ENCODE measurements around the gene MORN3. TPM values are rescaled to one million over a fixed set of nuclear protein-coding genes. Genes with fewer than 3 reads are reported as not detected.

Gene MORN3
- total RNA-seq, 1 experiment from 2014 or later = 0.72 TPM

DNA sequence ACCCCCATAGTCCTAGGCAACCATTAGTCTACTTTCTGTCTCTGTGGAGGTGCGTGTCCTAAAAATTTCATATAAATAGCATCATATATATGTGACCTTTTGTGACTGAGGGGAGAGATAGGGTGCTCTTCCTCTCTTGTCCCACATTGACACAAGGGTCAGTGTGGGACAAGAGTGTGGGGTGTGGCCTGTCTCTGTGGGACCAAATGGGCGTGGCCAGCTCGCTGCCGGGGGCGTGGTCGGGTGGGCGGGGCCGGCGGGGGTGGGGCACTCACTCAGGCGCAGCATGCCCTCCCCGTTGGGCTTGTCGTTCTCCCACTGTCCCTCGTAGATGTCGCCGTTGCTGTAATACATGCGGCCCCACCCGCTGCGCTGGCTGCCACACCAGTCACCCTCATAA, 15.5 kb downstream of the MORN3 start:
- Histone ChIP-seq H3K27ac (ENCODE audit: low read length) (no peak overlapping the region), H3K4me1 (ENCODE audit: control insufficient read depth, insufficient read depth, low read length) (no peaks in the 10 kb centered on the region), H3K36me3 (ENCODE audit: control insufficient read depth, insufficient read depth, low read length) (no peaks in the 10 kb centered on the region), H3K4me3 (ENCODE audit: low read depth in 2 of 2, low read length in 2 of 2) (no peak overlapping the region), H3K9me3 (ENCODE audit: control insufficient read depth, insufficient read depth, low read depth, low read length) (no peaks in the 10 kb centered on the region), H3K27me3 (ENCODE audit: control insufficient read depth, insufficient read depth, low read length) (no peaks in the 10 kb centered on the region)
- DNase-seq (ENCODE audit: low read depth, low spot score) (no peak), ATAC-seq (no peak)
- TF ChIP-seq SIN3A (IDR thresholded peaks at IDR 0.05; ENCODE audit: borderline replicate concordance, insufficient read depth, low read depth, low read length) (no peak), POLR2AphosphoS5 (IDR thresholded peaks at IDR 0.05; ENCODE audit: low read depth, low read length) (no peak), TCF7L2 (IDR thresholded peaks at IDR 0.05; ENCODE audit: low read depth, low read length) (no peak)
- TF ChIP-seq, protein P1, sequence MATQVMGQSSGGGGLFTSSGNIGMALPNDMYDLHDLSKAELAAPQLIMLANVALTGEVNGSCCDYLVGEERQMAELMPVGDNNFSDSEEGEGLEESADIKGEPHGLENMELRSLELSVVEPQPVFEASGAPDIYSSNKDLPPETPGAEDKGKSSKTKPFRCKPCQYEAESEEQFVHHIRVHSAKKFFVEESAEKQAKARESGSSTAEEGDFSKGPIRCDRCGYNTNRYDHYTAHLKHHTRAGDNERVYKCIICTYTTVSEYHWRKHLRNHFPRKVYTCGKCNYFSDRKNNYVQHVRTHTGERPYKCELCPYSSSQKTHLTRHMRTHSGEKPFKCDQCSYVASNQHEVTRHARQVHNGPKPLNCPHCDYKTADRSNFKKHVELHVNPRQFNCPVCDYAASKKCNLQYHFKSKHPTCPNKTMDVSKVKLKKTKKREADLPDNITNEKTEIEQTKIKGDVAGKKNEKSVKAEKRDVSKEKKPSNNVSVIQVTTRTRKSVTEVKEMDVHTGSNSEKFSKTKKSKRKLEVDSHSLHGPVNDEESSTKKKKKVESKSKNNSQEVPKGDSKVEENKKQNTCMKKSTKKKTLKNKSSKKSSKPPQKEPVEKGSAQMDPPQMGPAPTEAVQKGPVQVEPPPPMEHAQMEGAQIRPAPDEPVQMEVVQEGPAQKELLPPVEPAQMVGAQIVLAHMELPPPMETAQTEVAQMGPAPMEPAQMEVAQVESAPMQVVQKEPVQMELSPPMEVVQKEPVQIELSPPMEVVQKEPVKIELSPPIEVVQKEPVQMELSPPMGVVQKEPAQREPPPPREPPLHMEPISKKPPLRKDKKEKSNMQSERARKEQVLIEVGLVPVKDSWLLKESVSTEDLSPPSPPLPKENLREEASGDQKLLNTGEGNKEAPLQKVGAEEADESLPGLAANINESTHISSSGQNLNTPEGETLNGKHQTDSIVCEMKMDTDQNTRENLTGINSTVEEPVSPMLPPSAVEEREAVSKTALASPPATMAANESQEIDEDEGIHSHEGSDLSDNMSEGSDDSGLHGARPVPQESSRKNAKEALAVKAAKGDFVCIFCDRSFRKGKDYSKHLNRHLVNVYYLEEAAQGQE (IDR thresholded peaks at IDR 0.05; ENCODE audit: insufficient read depth in 1 of 2, low read depth in 2 of 2, low read length in 1 of 2) = no peak
- TF ChIP-seq, protein P2, sequence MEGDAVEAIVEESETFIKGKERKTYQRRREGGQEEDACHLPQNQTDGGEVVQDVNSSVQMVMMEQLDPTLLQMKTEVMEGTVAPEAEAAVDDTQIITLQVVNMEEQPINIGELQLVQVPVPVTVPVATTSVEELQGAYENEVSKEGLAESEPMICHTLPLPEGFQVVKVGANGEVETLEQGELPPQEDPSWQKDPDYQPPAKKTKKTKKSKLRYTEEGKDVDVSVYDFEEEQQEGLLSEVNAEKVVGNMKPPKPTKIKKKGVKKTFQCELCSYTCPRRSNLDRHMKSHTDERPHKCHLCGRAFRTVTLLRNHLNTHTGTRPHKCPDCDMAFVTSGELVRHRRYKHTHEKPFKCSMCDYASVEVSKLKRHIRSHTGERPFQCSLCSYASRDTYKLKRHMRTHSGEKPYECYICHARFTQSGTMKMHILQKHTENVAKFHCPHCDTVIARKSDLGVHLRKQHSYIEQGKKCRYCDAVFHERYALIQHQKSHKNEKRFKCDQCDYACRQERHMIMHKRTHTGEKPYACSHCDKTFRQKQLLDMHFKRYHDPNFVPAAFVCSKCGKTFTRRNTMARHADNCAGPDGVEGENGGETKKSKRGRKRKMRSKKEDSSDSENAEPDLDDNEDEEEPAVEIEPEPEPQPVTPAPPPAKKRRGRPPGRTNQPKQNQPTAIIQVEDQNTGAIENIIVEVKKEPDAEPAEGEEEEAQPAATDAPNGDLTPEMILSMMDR (IDR thresholded peaks at IDR 0.05) = no peak
- BruUV-seq (replicated peaks) = no TSS peak
- ChIA-PET CTCF (interaction anchor here (0.6 kb wide), 2 partner anchors 8 to 27 kb away, joined by 3 read pairs; no protein-coding TSS in a partner anchor), POLR2A (no interaction called here)
- in situ Hi-C loops (cut with HindIII; ENCODE audit: low pct_unique_long_range_greater_than_20kb, low sequenced_read_pairs) (no loop called here), intact Hi-C loops (cut with micrococcal nuclease; ENCODE audit: unreplicated experiment) (no loop called here)

DNA sequence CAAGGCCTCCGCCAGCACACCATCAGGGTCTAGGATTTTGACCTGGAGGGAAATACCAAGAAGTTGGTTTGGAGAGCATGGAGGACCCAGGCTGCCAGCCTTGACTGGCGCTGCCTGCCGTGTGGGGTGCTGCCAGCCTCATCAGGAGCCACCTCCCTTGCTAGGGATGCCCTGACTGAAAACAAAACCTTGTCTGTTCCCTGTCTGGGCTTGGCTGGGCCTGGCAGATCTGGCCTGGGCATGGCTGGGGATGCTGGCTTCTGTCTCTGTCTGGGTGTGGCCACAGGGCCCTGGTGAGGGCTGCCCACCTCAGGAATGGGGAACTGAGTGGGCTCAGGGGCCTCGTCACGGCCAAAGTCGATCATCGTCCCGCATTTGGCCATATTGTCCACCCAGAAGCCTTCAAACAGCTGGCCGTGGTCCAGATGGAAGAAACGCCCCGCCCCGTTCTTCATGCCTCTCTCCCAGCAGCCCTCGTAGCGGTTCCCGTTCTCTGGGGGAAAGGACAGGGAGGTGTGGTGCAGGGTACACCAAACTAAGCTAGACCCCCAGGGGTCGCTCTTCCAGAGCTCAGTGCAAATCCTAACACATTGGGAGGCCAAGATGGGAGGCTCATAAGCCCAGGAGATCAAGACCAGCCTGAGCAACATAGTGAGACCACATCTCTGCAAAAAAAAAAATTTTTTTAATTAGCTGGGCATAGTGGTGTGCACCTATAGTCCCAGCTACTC, 16.5 kb downstream of the MORN3 start:
- intact Hi-C loops (cut with micrococcal nuclease; ENCODE audit: unreplicated experiment) = no loop called here
- no peaks in the 10 kb centered on the region for H3K9me3 ChIP-seq (ENCODE audit: control insufficient read depth, insufficient read depth, low read depth, low read length)
- DNase-seq (ENCODE audit: low read depth, low spot score) (no peak), ATAC-seq (no peak)
- in situ Hi-C loops (cut with HindIII; ENCODE audit: low pct_unique_long_range_greater_than_20kb, low sequenced_read_pairs) = no loop called here
- POLR2A ChIA-PET = interaction anchor here (0.6 kb wide), 1 partner anchor 19 kb away, joined by 3 read pairs; no protein-coding TSS in a partner anchor
- H3K27me3 ChIP-seq (ENCODE audit: control insufficient read depth, insufficient read depth, low read length) = no peaks in the 10 kb centered on the region
- H3K4me3 ChIP-seq (ENCODE audit: low read depth in 2 of 2, low read length in 2 of 2) = no peak overlapping the region
- TF ChIP-seq, protein P1 (IDR thresholded peaks at IDR 0.05; ENCODE audit: insufficient read depth in 1 of 2, low read depth in 2 of 2, low read length in 1 of 2) = no peak
- TF ChIP-seq TCF7L2 (IDR thresholded peaks at IDR 0.05; ENCODE audit: low read depth, low read length) (no peak), POLR2AphosphoS5 (IDR thresholded peaks at IDR 0.05; ENCODE audit: low read depth, low read length) (no peak), SIN3A (IDR thresholded peaks at IDR 0.05; ENCODE audit: borderline replicate concordance, insufficient read depth, low read depth, low read length) (no peak)
- TF ChIP-seq, protein P2 (IDR thresholded peaks at IDR 0.05) = no peak
- no peaks in the 10 kb centered on the region for H3K4me1 ChIP-seq (ENCODE audit: control insufficient read depth, insufficient read depth, low read length)
- no TSS peak for BruUV-seq (replicated peaks)
- no peak overlapping the region for H3K27ac ChIP-seq (ENCODE audit: low read length)
- no peaks in the 10 kb centered on the region for H3K36me3 ChIP-seq (ENCODE audit: control insufficient read depth, insufficient read depth, low read length)
- CTCF ChIA-PET = interaction anchor here (0.6 kb wide), 1 partner anchor 27 kb away, joined by 3 read pairs; no protein-coding TSS in a partner anchor

All from Panc1 (cell line).